Mesendoderm (in vitro differentiated cells): ENCODE results near the gene MAP1A.
"Not testable (repeated sequence)": the region's sequence is repeated elsewhere in the genome, so short reads cannot be mapped to it uniquely, and the experiment has no call there.

Source experiments
- DNase-seq: peaks from one replicate; pipeline ENCODE4 v3.0.0; 2013
- H2AK5ac ChIP-seq: 2 replicates; pipeline ENCODE4 v1.6.1; 2013; ENCODE audit warnings: low read length, inconsistent platforms
- H2BK120ac ChIP-seq: 2 replicates; pipeline ENCODE4 v1.6.1; 2013; ENCODE audit warnings: low read depth, mild to moderate bottlenecking, low read length, moderate library complexity, mixed read lengths
- H2BK15ac ChIP-seq: replicated peaks from 2 replicates; pipeline ENCODE4 v1.6.1; 2013; ENCODE audit warnings: low read depth, mild to moderate bottlenecking, moderate library complexity
- H2BK5ac ChIP-seq: 2 replicates; pipeline ENCODE4 v1.6.1; 2013; ENCODE audit warnings: low read length, inconsistent platforms
- H3K18ac ChIP-seq: 2 replicates; pipeline ENCODE4 v1.6.1; 2013; ENCODE audit warnings: mild to moderate bottlenecking, low read length, mixed read lengths
- H3K23ac ChIP-seq: one replicate; pipeline ENCODE4 v1.6.1; 2013; ENCODE audit warnings: low read length
- H3K27ac ChIP-seq: 2 replicates; pipeline ENCODE4 v1.5.1; 2013; ENCODE audit warnings: low read depth, mild to moderate bottlenecking, inconsistent platforms, low read length, moderate library complexity
- H3K27me3 ChIP-seq: 2 replicates; pipeline ENCODE4 v1.6.1; 2013; ENCODE audit warnings: low read length, control low read depth, mild to moderate bottlenecking, inconsistent platforms; ENCODE audit not compliant: insufficient read depth, poor library complexity
- H3K36me3 ChIP-seq: 2 replicates; pipeline ENCODE4 v1.6.1; 2013; ENCODE audit warnings: low read length, inconsistent platforms; ENCODE audit not compliant: control insufficient read depth, insufficient read depth
- H3K4ac ChIP-seq: one replicate; pipeline ENCODE4 v1.6.1; 2013; ENCODE audit warnings: low read depth, mild to moderate bottlenecking, low read length, moderate library complexity
- H3K4me1 ChIP-seq: 2 replicates; pipeline ENCODE4 v1.6.1; 2013; ENCODE audit warnings: low read depth, low read length, inconsistent platforms; ENCODE audit not compliant: control insufficient read depth
- H3K4me2 ChIP-seq: 2 replicates; pipeline ENCODE4 v1.6.1; 2013; ENCODE audit warnings: low read length
- H3K4me3 ChIP-seq: 2 replicates; pipeline ENCODE4 v1.5.1; 2013; ENCODE audit warnings: mild to moderate bottlenecking, low read length
- H3K56ac ChIP-seq: one replicate; pipeline ENCODE4 v1.6.1; 2013; ENCODE audit warnings: low read length
- H3K79me1 ChIP-seq: 2 replicates; pipeline ENCODE4 v1.6.1; 2013; ENCODE audit warnings: low read length, inconsistent platforms
- H3K79me2 ChIP-seq: 2 replicates; pipeline ENCODE4 v1.6.1; 2013; ENCODE audit warnings: mild to moderate bottlenecking, low read length; ENCODE audit not compliant: control insufficient read depth, insufficient read depth
- H3K9ac ChIP-seq: 2 replicates; pipeline ENCODE4 v1.6.1; 2013; ENCODE audit warnings: low read length, inconsistent platforms
- H4K5ac ChIP-seq: one replicate; pipeline ENCODE4 v1.6.1; 2013; ENCODE audit warnings: low read length
- H4K8ac ChIP-seq: one replicate; pipeline ENCODE4 v1.6.1; 2013; ENCODE audit warnings: low read depth, mild to moderate bottlenecking, control low read depth, low read length, moderate library complexity
- WGBS: extraction: QIAGEN DNeasy Blood & Tissue Kit; methylation state at CpG from one replicate; pipeline ENCODE4 v1.1.7; 2013; ENCODE audit warnings: low lambda C conversion rate, missing lambda C conversion rate; ENCODE audit not compliant: insufficient coverage; ENCODE audit errors: extremely low coverage; 5-methylcytosine and 5-hydroxymethylcytosine counted together

Gene MAP1A

GRCh38 chr15:43550527-43551363, 33.3 kb downstream of the MAP1A start:
- Histone ChIP-seq H3K56ac (no peak overlapping the region), H3K4me1 (no peaks in the 10 kb centered on the region), H3K23ac (no peak overlapping the region), H3K27ac (no peak overlapping the region), H2AK5ac (no peak overlapping the region), H3K79me1 (no peaks in the 10 kb centered on the region), H3K4me2 (no peak overlapping the region), H3K9ac (no peak overlapping the region), H3K4ac (no peak overlapping the region), H4K5ac (no peak overlapping the region), H3K36me3 (no peaks in the 10 kb centered on the region), H3K4me3 (no peak overlapping the region), H4K8ac (no peak overlapping the region), H3K79me2 (no peaks in the 10 kb centered on the region), H2BK15ac (no peak overlapping the region), H3K18ac (no peak overlapping the region), H2BK120ac (no peak overlapping the region), H3K27me3 (no peaks in the 10 kb centered on the region), H2BK5ac (no peak overlapping the region)
- no CpG with 5 or more reads among the region's 10 CpGs for WGBS
- no peak for DNase-seq

DNA sequence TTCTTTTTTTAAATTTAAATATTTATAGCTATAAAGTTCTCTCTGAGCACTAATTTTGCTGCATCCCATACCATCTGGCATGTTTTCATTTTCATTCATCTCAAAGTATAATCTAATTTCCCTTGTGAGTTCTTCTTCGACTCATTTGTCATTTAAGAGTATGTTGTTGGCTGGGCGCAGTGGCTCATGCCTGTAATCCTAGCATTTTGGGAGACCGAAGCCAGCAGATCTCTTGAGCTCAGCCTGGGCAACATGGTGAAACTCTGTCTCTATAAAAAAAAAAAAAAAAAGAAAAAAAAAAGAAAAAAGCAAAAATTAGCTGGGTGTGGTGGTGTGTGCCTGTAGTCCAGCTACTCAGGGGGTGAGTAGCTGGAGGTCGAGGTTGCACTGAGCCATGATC, 34.8 kb downstream of the MAP1A start:
- no peaks in the 10 kb centered on the region for H3K27me3 ChIP-seq
- no peak overlapping the region for H2BK120ac ChIP-seq
- no peak overlapping the region for H2BK5ac ChIP-seq
- no peak overlapping the region for H3K4me3 ChIP-seq
- no CpG with 5 or more reads among the region's 4 CpGs for WGBS
- no peak overlapping the region for H3K18ac ChIP-seq
- no peak overlapping the region for H3K56ac ChIP-seq
- H4K8ac ChIP-seq: no peak overlapping the region
- no peak overlapping the region for H4K5ac ChIP-seq
- H3K4me2 ChIP-seq: no peak overlapping the region
- H2BK15ac ChIP-seq: no peak overlapping the region
- no peak overlapping the region for H3K9ac ChIP-seq
- no peak for DNase-seq
- no peaks in the 10 kb centered on the region for H3K79me2 ChIP-seq
- H2AK5ac ChIP-seq: no peak overlapping the region
- H3K23ac ChIP-seq: no peak overlapping the region
- H3K27ac ChIP-seq: no peak overlapping the region
- no peaks in the 10 kb centered on the region for H3K4me1 ChIP-seq
- no peaks in the 10 kb centered on the region for H3K36me3 ChIP-seq
- no peaks in the 10 kb centered on the region for H3K79me1 ChIP-seq
- H3K4ac ChIP-seq: no peak overlapping the region

GRCh38 chr15:43552986-43553385, 35.6 kb downstream of the MAP1A start:
- no peak overlapping the region for H3K56ac ChIP-seq
- no peak overlapping the region for H2BK15ac ChIP-seq
- H2BK5ac ChIP-seq: no peak overlapping the region
- H2BK120ac ChIP-seq: no peak overlapping the region
- no peaks in the 10 kb centered on the region for H3K79me2 ChIP-seq
- H2AK5ac ChIP-seq: no peak overlapping the region
- no peak overlapping the region for H4K8ac ChIP-seq
- WGBS: no CpG with 5 or more reads among the region's 2 CpGs
- no peak overlapping the region for H3K9ac ChIP-seq
- H3K79me1 ChIP-seq: no peaks in the 10 kb centered on the region
- H3K18ac ChIP-seq: no peak overlapping the region
- no peak overlapping the region for H4K5ac ChIP-seq
- no peaks in the 10 kb centered on the region for H3K4me1 ChIP-seq
- no peak overlapping the region for H3K4me2 ChIP-seq
- no peak overlapping the region for H3K4ac ChIP-seq
- no peak overlapping the region for H3K27ac ChIP-seq
- H3K23ac ChIP-seq: no peak overlapping the region
- no peaks in the 10 kb centered on the region for H3K36me3 ChIP-seq
- no peaks in the 10 kb centered on the region for H3K27me3 ChIP-seq
- H3K4me3 ChIP-seq: no peak overlapping the region
- no peak for DNase-seq

DNA sequence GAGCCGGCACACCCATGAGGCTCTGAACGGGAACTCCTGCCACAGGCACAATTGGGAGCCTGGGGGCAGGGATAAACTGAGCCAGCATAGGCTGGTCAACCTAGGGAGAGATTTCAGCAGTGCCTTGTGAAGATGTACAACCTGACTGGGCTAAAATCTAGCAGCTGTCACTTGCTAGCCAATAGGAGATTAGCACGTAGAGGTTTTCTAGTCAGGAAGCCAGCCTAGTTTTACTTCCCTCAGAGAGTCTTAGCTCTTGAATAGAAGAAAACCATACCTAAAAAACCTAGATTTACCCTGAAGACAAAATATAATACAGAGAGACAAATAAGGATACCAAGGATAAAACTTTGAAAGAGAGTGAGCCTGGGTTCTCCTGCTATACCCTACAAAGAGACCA, 45.3 kb downstream of the MAP1A start:
- DNase-seq, H3K18ac ChIP-seq, H3K27me3 ChIP-seq, H3K79me1 ChIP-seq, H3K27ac ChIP-seq, H3K9ac ChIP-seq, H3K4me3 ChIP-seq, H3K4me1 ChIP-seq, H2BK120ac ChIP-seq, H2BK15ac ChIP-seq, H2BK5ac ChIP-seq, H2AK5ac ChIP-seq, H3K56ac ChIP-seq, H3K4ac ChIP-seq, H4K5ac ChIP-seq, H3K79me2 ChIP-seq, H3K23ac ChIP-seq, H4K8ac ChIP-seq, H3K4me2 ChIP-seq, H3K36me3 ChIP-seq: not testable (repeated sequence)
- WGBS: no CpG with 5 or more reads among the region's 3 CpGs

DNA sequence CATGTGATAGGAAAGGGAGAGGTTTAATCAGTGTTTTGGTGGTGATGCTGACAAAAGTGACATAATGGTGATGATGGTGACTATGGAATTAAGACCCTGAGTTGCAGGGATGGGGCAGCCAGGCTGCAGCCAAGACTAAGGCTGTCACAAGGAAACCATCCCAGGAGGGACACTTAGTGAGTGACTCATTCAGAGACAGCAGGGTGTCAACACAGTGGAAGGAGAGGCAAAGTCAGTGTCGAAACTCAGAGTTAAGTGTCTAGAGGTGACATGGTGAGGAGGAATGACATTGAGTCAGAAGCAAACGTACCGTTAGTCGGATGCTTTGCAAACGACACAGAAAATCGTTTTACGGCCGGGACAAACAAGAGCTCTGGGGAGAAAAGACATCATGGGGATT, 46.4 kb downstream of the MAP1A start:
- no CpG with 5 or more reads among the region's 8 CpGs for WGBS
- not testable (repeated sequence) for H3K36me3 ChIP-seq, H3K4ac ChIP-seq, H3K79me2 ChIP-seq, H3K27ac ChIP-seq, H4K8ac ChIP-seq, H3K27me3 ChIP-seq, H4K5ac ChIP-seq, H3K56ac ChIP-seq, H2BK15ac ChIP-seq, H2BK5ac ChIP-seq, H3K23ac ChIP-seq, H3K18ac ChIP-seq, H3K79me1 ChIP-seq, H3K9ac ChIP-seq, DNase-seq, H2AK5ac ChIP-seq, H2BK120ac ChIP-seq, H3K4me2 ChIP-seq, H3K4me3 ChIP-seq, H3K4me1 ChIP-seq

DNA sequence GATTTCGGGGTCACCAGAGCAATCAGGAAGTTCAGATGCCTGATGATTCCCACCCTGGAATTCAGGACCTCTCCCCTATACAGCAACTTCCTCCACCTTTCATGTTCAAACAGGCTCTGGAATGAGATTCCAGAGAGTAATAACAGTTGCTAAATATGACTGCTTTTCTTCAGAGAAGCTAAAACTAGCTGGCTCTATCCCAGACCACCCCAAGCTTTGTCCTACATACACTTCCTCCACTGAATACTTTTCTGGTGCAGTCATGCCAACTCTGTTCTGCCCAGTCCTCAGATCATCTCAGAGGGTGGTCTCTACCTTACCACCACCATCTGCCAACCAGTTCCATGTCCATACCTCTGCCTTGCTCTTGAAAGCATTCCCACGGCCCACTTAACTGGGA, 49.2 kb downstream of the MAP1A start:
- WGBS: no CpG with 5 or more reads among the region's 2 CpGs
- H3K4me1 ChIP-seq, H3K4ac ChIP-seq: not testable (repeated sequence)

More for the DNA sequence above, 49.2 kb downstream of the MAP1A start:
- not testable (repeated sequence) for H3K4me2 ChIP-seq, H2AK5ac ChIP-seq, DNase-seq, H2BK120ac ChIP-seq, H2BK15ac ChIP-seq, H3K27me3 ChIP-seq, H4K8ac ChIP-seq, H3K4me3 ChIP-seq, H4K5ac ChIP-seq, H3K23ac ChIP-seq, H3K56ac ChIP-seq, H3K18ac ChIP-seq, H3K27ac ChIP-seq, H3K79me1 ChIP-seq, H3K36me3 ChIP-seq, H3K9ac ChIP-seq, H2BK5ac ChIP-seq, H3K79me2 ChIP-seq
